Neural crest cell (in vitro differentiated cells): Measurements from ENCODE around the gene AK5. TPM values are rescaled to one million over a fixed set of nuclear protein-coding genes. Genes with fewer than 3 reads are reported as not detected.

Experiments
- DNase-seq: peaks from one replicate; pipeline ENCODE4 v3.0.0; 2021; ENCODE audit warnings: low read depth, mixed read lengths, low spot score
- H3K27ac Mint-ChIP-seq: one replicate; pipeline ENCODE4 v1.8.0; 2021; ENCODE audit warnings: mild to moderate bottlenecking, mixed read lengths; ENCODE audit not compliant: unreplicated experiment
- H3K27me3 Mint-ChIP-seq: 2 replicates; pipeline ENCODE4 v1.8.0; 2021; ENCODE audit warnings: low read depth, mild to moderate bottlenecking, mixed read lengths
- H3K36me3 Mint-ChIP-seq: 2 replicates; pipeline ENCODE4 v1.8.0; 2021; ENCODE audit warnings: low read depth, mild to moderate bottlenecking, mixed read lengths
- H3K4me1 Mint-ChIP-seq: 2 replicates; pipeline ENCODE4 v1.8.0; 2021; ENCODE audit warnings: mixed read lengths
- H3K4me3 Mint-ChIP-seq: one replicate; pipeline ENCODE4 v1.8.0; 2021; ENCODE audit warnings: mild to moderate bottlenecking, mixed read lengths
- H3K9me3 Mint-ChIP-seq: 2 replicates; pipeline ENCODE4 v1.8.0; 2021; ENCODE audit warnings: mixed read lengths
- CTCF ChIP-seq: fragments of 200-600 bp; sonication (generic); conservative IDR thresholded peaks from 2 replicates; pipeline ENCODE4 v1.5.0; 2021; ENCODE audit warnings: antibody characterized with exemption, mild to moderate bottlenecking
- total RNA-seq: library from RNA; stranded (reverse); gene quantifications from 2 replicates; pipeline ENCODE4 v1.2.1, GENCODE V29; 2021

AK5 gene
- total RNA-seq, 1 donor from 2014 or later, result 1.1 TPM

DNA sequence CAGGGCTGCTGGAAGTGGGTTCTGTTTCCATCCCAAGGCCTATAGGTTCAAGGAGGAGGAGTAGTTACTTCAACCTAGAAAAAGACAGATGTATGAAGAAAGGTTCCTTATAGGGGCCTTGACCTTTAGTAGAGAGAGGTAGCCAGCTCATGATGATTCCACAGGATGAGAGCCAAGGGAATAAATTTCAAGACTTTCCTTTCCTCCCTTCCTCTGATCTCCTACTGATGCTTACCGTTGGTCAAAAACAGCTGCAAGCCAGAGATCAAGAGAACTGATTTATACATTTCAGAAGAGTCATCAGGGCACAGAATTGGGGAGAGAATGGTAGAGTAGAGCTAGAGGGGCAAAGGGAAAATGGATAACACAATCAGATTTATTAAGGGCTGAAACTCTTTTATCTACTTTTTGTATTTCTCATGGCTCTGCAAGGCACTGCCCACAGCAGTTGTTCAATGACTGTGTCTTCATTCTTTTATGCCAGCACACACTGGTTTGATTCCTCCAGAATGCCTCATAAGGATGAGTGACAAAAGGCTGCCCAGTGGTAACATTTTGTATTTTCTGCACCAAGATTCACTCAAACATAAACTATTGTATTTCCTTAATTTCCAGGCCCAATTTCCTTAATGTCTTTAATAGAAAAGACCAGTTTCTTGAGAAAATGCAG is 37.4 kb downstream of the AK5 start:
- H3K4me1 Mint-ChIP-seq, result no peaks in the 10 kb centered on the region
- no peaks in the 10 kb centered on the region for H3K36me3 Mint-ChIP-seq
- no peak overlapping the region for H3K4me3 Mint-ChIP-seq
- H3K27ac Mint-ChIP-seq, result no peak overlapping the region
- no peak for DNase-seq
- peaks cover 2% of the 10 kb centered on the region for H3K9me3 Mint-ChIP-seq
- H3K27me3 Mint-ChIP-seq, result no peaks in the 10 kb centered on the region
- TF ChIP-seq CTCF, result no peak

- DNase-seq, result no peak
- TF ChIP-seq CTCF, result no peak
- no peaks in the 10 kb centered on the region for H3K4me1 Mint-ChIP-seq
- H3K36me3 Mint-ChIP-seq, result no peaks in the 10 kb centered on the region
- H3K9me3 Mint-ChIP-seq, result peaks cover 2% of the 10 kb centered on the region
- no peaks in the 10 kb centered on the region for H3K27me3 Mint-ChIP-seq
- no peak overlapping the region for H3K4me3 Mint-ChIP-seq
- H3K27ac Mint-ChIP-seq, result no peak overlapping the region
Observed at GRCh38 chr1:77322061-77322900, 40.5 kb downstream of the AK5 start.

- no peak overlapping the region for H3K27ac Mint-ChIP-seq
- H3K4me3 Mint-ChIP-seq, result no peak overlapping the region
- no peaks in the 10 kb centered on the region for H3K9me3 Mint-ChIP-seq
- H3K36me3 Mint-ChIP-seq, result no peaks in the 10 kb centered on the region
- H3K27me3 Mint-ChIP-seq, result no peaks in the 10 kb centered on the region
- no peak for TF ChIP-seq CTCF
- DNase-seq, result no peak
- H3K4me1 Mint-ChIP-seq, result peaks cover 16% of the 10 kb centered on the region
Observed at GRCh38 chr1:77333501-77333900, 51.7 kb downstream of the AK5 start.

DNA sequence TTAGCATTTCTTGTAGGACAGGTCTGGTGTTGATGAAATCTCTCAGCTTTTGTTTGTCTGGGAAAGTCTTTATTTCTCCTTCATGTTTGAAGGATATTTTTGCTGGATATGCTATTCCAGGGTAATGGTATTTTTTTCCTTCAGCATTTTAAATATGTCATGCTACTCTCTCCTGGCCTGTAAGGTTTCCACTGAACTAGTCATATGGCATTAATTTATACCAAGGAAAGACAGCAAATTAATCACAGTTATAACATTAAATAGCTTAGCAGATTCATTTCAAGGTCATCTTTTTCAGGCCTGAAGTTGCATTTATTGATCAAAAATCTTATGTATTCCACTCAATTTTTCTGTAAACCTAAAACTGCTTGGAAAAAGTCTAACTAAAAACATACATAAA is 54.9 kb downstream of the AK5 start:
- no peak for TF ChIP-seq CTCF
- Mint-ChIP-seq H3K4me3 (no peak overlapping the region), H3K27me3 (no peaks in the 10 kb centered on the region), H3K27ac (no peak overlapping the region), H3K36me3 (no peaks in the 10 kb centered on the region), H3K4me1 (peaks cover 21% of the 10 kb centered on the region), H3K9me3 (no peaks in the 10 kb centered on the region)
- DNase-seq, result no peak

GRCh38 chr1:77339326-77339725 is 57.5 kb downstream of the AK5 start:
- H3K27ac Mint-ChIP-seq, result no peak overlapping the region
- H3K9me3 Mint-ChIP-seq, result no peaks in the 10 kb centered on the region
- H3K4me3 Mint-ChIP-seq, result no peak overlapping the region
- H3K27me3 Mint-ChIP-seq, result no peaks in the 10 kb centered on the region
- H3K4me1 Mint-ChIP-seq, result peaks cover 18% of the 10 kb centered on the region
- no peak for DNase-seq
- no peak for TF ChIP-seq CTCF
- H3K36me3 Mint-ChIP-seq, result no peaks in the 10 kb centered on the region
